Left kidney (tissue), 2 donors: Measurements from ENCODE around the gene SLC12A8. TPM values are rescaled to one million over a fixed set of nuclear protein-coding genes. Genes with fewer than 3 reads are reported as not detected.

Source experiments
- DNase-seq: peaks from one replicate; pipeline ENCODE4 v3.0.0-alpha.2; 2013
- polyA plus RNA-seq: library from polyadenylated mRNA; unstranded; fragments of 120-200 nt; gene quantifications from one replicate; pipeline ENCODE4 v1.2.1, GENCODE V29; 2013; ENCODE audit not compliant: insufficient read length

Gene SLC12A8
- polyA plus RNA-seq, 1 donor, result 7.7 TPM

DNA sequence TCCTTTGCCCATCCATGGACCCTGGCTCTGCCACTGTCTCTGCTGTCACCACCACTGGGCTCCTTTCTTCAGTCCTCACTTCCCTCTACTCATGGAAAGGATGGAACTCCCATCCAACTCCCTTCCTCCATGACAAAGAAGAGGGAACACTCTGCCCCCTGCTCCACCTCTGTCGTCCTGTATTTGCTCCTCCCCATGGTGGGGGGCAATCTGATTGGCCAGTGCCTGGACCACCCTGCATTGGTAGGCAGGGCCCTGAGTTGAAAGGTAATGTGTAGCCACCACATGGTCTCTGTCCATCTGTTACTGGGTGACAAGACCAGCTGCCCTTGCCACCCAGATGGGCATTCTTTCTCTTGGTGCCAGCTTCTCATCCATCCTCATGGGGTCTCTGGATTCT lies 136.1 kb downstream of the SLC12A8 start:
- no peak for DNase-seq

DNA sequence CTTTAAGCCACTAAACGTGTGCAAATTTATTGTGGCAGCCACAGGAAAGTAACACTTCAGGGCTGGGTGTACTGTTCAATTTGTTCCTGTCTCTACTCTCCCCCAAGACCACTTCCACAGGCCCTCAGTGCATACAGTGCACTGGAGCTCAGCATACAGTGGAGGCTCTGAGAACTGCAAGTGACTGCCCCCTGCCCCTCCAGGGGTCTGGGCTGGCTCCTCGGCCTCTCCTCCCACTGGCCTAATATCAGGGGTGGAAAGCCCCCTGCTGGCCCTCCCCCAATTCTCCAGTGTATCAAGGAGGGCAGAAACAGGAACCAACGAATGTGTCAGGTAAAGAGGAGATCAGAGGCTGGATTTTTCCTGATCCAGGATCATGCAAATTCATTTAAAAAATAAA lies 136.8 kb downstream of the SLC12A8 start:
- DNase-seq, result no peak

GRCh38 chr3:125073390-125073905 lies 139.1 kb downstream of the SLC12A8 start:
- no peak for DNase-seq

DNA sequence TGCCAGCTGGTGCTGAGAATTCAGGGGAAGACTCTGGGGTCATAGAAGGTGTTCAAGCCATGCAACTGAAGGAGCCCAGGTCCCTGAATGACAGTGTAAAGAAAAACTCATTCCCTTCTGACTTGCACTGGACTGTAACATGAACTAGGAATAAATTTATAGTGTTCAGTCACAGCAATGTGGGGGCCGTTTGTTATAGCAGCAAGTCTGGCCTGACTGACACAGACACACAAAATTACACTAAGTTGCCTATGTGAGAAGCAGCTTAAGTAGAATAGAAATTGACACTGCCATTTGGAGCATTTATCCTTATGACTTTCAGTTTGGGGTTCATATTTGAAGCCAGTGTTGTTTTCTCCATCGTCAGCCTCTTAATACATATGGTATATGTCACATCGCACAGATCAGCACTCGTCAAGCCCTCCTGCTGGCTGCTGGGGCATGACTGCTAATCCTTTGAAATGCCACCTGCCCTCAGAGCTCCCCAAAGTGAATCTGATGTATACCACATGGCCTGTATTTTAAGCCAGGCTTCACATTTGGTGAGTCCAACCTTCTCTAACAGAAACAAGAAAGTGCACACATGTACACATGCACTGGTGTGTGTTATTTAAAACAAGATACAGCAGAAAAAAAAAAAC lies 139.7 kb downstream of the SLC12A8 start:
- no peak for DNase-seq

- no peak for DNase-seq
Measured at GRCh38 chr3:125072301-125072700, 140.2 kb downstream of the SLC12A8 start.

DNA sequence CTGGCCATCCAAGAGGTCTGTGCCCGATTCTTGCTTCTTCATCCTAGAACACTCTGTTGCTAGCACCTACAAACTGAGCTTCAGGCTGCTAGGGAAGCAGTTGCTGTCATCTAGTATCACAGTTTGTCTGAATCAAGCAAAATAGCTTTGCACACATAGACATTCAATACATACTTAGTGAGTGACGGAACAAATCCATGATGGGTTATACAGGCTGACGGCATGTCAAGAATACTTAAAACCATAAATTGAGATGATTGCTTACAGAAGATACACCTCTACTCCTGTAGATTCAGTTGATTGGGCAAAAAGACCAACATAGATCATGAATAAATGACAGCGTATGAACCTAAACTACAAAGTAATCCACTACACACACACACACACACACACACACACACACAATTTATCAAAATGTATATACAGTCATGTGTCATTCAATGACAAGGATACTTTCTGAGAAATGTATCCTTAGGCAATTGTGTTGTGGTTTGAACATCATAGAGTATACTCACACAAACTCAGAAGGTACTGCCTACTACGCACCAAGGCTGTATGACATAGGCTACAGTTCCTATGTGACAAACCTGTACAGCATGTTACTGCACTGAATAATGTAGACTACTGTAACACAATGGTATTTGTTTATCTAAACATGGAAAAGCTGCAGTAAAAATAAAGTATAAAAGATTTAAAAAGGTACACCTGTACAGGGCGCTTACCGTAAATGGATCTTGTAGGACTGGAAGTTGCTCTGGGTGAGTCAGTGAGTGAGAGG lies 142.4 kb downstream of the SLC12A8 start:
- no peak for DNase-seq

DNA sequence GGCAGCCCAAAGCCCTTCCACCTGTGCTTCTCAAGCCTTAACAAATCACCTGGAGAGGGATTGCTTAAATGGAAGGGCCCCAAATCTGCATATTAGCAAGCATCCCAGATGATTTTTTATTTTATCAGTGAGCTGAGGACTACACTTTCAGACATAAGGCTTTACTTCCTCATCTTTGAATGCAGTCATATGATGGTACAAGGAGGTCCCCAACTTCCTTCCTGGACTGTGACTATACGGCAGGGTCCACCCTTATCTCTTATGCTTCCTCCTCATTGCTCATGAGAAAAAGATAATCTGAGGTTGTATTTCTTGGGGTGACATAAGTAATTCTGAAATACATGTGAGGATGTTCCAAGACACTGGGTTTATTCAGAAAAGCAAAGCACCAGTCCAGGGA lies 143.1 kb downstream of the SLC12A8 start:
- DNase-seq, result no peak

GRCh38 chr3:125068265-125068664 lies 144.3 kb downstream of the SLC12A8 start:
- DNase-seq, result no peak

GRCh38 chr3:125067225-125067624 lies 145.3 kb downstream of the SLC12A8 start:
- DNase-seq, result no peak

GRCh38 chr3:125062904-125063618 lies 149.5 kb downstream of the SLC12A8 start:
- DNase-seq, result no peak

DNA sequence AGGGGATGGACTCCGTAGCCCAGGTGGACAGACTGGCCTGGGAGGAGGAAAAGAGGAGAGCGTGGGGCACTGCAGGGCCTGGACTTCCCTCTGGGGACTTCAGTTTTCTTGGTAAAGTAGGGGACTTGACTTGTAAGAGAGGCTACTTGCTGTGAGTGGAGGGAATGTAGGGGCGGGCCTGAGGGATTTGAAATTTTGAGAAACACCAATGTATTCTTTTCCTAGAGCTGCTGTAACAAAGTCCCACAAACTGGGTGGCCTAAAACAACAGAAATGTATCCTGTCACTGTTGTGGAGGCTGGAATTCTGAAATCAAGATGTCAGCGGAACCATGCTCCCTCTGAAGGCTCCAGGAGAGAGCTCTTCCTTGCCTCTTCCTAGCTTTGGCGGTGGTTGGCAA lies 150.9 kb downstream of the SLC12A8 start:
- DNase-seq, result no peak

DNA sequence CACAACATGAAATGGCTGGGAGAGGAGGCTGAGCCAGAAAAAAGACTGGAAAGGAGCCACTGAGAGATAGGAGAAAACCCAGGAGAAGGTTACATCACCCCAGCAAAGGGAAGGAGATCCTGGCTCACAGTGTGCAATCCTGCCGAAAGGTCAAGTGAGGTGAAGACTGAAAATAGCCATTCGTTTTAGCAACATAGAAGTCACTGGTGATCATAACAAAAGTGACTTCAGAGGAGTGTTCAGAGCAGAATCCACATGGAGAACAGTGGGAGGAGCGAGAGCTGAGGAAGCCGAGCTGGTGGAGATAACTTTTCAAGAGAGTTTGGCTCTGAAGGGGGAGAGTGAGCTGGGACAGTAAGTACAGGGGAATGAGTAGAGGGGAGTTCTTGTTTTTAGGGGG lies 151.4 kb downstream of the SLC12A8 start:
- DNase-seq, result no peak

DNA sequence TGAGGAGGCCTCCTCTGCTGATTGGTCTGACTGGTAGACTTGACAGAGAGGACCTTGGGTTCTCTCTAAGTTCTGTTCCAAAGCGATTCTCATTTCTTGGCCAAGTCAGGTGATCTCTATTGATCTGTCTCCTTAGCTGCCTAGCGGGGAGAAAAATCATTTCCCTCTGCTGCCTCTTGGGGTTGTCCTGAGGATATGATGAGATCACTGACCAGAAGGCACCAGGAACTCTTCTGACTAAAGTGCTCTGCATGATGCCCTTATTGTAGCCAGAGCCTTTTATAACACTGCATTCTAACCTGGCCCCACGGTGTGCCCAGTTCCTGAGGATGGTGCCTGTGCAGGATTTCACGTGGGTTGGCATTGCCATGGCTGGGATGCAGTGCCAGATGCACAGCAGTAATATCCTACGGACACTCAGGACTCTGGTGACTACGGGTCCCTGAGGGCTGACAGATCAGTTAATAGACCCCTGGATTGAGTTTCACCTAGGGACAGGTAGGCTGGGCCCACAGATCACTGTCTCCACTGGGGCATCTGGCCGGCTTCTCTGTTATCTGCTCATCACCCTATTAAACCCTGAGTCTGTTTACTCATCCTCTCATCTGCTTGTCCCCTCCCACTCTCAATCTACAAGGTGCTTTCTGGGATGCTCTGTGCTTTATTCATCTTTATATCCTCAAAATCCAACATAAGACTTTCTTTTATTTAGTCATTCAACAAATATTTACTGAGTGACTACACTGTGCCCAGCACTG lies 152.9 kb downstream of the SLC12A8 start:
- DNase-seq, result no peak

DNA sequence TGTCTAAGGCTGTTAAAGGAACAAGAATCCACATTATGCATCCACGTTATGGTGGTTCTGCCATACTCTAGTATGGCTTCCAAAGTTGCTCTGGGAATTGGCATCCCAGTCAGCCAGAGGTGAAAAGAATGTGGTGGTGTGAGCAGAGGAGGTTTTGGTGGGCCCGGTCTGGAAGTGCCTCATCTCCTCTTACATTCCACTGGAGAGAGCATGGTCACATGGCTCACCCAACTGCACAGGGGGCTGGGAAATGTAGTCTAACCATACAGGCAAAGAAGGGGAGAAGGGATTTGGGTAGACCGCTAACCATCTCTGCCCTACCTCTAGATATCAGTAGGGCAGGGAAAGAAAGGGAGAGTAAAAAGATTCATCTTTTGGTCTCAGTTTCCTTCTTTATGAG lies 153.6 kb downstream of the SLC12A8 start:
- DNase-seq, result no peak

- no peak for DNase-seq
Measured at GRCh38 chr3:125058529-125058928, 154.0 kb downstream of the SLC12A8 start.

DNA sequence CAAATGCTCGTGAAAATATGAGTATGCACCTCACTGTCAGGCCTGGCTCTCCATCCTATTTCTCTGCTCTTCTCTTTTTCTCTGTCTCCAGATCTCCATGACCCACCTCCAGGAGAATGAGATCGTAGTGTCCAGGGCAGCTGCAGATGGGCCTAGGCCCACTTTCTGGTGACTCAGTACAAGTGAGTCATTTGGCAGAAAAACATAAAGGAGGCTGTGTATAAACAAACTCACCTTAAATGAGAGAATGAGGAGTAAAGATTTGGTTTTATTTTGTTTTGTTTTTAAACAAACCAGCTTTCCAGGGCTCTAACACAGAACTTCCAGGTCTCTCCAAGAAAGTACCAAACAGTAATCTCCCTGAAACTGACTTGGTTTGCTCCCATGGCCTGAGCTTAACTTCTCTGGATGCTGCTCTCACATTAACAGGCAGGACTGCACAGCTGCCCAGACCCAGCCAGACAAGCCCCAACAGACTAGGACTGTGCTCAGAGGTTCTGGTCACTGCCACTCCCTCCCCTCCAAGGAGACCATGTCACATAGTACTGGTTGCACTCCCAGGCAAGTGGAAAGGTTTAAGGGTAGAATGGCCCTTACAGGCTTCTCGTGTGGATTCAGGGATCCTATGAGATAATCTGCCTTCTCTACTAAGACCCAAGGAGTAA lies 155.2 kb downstream of the SLC12A8 start:
- no peak for DNase-seq

DNA sequence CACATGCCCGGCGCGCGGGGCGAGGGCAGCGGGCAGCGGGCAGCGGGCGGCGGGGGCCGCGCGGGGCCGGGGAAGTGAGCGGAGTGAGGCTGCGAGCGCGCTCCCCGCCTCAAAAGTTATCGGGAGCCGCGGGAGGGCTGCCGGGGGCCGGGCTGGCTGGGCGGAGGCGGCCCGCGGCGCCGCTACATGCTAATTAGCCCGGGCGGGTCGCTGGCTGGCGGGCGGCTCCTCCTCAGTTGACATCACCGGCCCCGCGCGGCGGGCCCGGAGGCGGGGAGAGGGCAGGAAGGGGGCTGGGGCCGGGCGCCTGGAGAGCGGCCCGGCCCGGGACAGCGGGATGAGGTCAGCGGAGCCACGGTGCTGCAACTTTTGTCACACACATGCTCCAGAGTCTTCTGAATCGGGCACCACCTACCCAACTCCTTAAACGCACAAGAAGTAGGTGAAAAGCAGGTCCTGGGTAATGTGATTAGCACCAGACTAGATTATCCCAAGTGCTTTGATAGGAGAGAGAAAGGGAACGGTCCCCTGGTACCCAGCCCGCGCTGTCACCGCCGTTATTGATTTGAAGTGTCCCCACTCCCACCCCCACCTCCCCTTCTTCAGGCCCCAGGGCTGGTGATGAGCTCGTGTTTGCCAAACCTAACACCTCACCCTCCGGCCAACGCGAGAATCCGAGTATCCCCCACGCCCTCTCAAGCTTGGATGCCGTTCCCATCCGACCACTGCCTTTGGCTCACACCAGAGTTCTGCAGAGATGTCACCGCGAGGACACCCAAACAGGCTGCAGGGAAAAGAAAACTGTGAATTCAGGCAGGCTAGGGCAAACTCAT lies 156.4 kb downstream of the SLC12A8 start, which contains the start of gene HEG1:
Gene HEG1, minus strand, starts transcription at position 85 of the 833 bp plus-strand sequence. CDS start 107 bp downstream, outside the sequence.
- peak; percentile 79 for DNase-seq

DNA sequence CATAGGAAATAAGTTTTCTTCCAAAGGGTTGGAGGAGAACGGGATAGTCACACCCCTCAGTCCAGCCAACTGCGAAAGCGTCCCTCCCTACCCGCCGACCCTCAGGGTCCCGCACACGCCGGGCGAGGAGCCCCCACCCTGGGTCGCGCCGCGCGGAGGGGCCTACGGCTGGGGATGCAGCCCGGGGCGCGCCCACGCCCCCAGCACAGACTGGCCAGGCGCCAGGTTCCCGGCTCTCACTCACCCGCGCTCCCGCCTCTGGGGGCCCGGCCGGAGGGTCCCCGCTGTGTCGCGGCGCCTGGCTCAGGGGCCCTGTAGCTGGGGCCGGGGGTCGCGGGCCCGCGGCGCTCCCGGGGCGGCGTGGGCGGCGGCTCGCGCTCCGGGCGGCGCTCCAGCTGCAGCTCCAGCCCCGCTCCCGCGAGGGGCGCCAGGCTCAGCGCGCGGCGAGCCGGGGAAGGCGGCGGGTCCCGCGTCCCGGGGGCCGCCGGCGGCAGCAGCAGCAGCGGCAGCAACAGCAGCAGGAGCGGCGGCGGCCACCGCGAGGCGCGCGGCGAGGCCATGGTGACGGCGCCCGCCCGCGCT lies 157.1 kb downstream of the SLC12A8 start:
- DNase-seq, result peak; percentile 49

DNA sequence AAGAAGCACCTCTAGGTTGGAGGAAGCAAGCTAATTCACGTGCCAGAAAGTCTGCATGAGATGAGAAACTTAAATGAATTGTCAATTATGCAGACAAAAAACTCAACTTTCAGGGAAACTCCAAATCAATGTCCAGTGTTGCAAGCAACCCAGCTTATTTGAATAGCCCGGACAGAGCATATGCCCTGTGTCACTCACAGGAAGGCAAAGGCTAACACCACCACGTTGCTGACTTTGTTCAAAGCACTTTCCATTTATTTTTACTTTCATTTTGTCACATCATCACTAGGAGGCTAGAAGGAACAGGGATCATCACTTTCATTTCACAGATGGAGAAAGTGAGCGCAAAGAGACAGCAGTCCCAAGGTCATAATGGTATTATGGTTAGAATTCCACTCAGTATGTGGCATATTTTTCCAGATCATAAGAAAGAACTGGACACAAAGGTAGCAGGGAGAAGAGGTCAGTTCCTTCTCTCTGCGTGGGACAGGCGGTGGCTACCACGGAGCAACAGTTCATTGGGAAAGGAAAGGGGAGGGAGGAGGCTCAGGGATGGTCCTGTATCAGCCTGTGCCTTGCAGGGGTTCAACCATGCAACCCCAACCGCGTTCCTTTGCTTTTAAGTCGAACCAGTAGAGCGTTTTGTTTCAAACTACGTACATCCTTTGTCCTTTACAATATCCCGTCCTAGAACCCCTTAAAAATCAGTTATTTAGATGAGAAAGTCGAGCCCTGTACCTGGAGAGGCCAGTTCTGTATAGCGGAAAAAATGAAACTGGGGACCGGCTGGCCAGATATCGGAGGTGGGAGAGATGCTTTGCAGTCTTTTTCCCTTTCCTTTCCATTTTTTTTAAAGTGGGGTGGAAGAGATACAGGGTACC lies 157.9 kb downstream of the SLC12A8 start:
- peak; percentile 37 for DNase-seq
